Mammary epithelial cell (primary cell): ENCODE measurements around the gene RAB28.

ENCODE experiments used
- EZH2 ChIP-seq: IDR thresholded peaks from 2 replicates; pipeline ENCODE4 v1.6.1; 2012; ENCODE audit warnings: low read length, inconsistent platforms, borderline replicate concordance
- TF ChIP-seq, protein P1 (sequence below), 2 donors: IDR thresholded peaks in 1 of 2; conservative IDR thresholded peaks in 1 of 2; 2 replicates each; pipeline ENCODE4 v1.5.1; 2011 to 2012; ENCODE audit warnings: inconsistent platforms in 2 of 2, low read length in 2 of 2, mild to moderate bottlenecking in 2 of 2, control low read depth in 1 of 2, low read depth in 1 of 2; ENCODE audit not compliant: insufficient read depth in 1 of 2; ENCODE audit errors: extremely low read depth in 1 of 2

DNA sequence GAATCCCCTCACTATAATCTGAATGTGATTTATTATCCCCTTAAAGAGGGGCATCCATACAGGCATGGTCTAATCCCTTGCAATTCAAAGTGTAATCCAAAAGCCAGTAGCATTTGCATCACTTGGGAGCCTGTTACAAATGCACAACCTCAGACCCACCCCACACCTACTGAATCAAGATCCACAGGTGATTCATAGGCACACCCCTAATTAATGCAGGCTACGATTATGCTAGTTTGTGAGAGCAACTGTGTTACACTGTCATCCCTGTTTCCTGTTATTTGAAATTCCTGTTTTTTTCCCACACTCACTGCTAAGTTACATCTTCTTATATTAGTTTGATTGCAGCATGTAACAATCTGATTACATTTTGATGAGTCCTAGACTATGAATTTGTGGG lies 120.0 kb downstream of the RAB28 start:
- TF ChIP-seq, protein P1, sequence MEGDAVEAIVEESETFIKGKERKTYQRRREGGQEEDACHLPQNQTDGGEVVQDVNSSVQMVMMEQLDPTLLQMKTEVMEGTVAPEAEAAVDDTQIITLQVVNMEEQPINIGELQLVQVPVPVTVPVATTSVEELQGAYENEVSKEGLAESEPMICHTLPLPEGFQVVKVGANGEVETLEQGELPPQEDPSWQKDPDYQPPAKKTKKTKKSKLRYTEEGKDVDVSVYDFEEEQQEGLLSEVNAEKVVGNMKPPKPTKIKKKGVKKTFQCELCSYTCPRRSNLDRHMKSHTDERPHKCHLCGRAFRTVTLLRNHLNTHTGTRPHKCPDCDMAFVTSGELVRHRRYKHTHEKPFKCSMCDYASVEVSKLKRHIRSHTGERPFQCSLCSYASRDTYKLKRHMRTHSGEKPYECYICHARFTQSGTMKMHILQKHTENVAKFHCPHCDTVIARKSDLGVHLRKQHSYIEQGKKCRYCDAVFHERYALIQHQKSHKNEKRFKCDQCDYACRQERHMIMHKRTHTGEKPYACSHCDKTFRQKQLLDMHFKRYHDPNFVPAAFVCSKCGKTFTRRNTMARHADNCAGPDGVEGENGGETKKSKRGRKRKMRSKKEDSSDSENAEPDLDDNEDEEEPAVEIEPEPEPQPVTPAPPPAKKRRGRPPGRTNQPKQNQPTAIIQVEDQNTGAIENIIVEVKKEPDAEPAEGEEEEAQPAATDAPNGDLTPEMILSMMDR (conservative IDR thresholded peaks at IDR 0.05 in 1 of 2, IDR thresholded peaks at IDR 0.05 in 1 of 2; ENCODE audit: extremely low read depth in 1 of 2, insufficient read depth in 1 of 2, low read depth in 1 of 2, low read length in 2 of 2) = no peak
- no peak for TF ChIP-seq EZH2
